ENCODE data around the gene KCND1.

Gene KCND1

GRCh38 chrX:48971249-48972219, at the start of gene KCND1:
Gene KCND1, minus strand, starts transcription at chrX:48971844. Its CDS starts 1,573 bp downstream, at chrX:48970271.
- TF ChIP-seq EZH2phosphoT487 (IDR thresholded peaks at IDR 0.05; ENCODE audit: low read length) = no peak
- TF ChIP-seq EZH2 (optimal IDR thresholded peaks at IDR 0.05; ENCODE audit: low read depth, low read length) = no peak
- TF ChIP-seq CTCF (IDR thresholded peaks at IDR 0.05; ENCODE audit: low read length) = no peak
- H3K36me3 ChIP-seq (replicated peaks; ENCODE audit: insufficient read depth, low read length) = no peaks in the 10 kb centered on the region
- no peak within 1 kb of the TSS for H3K27ac ChIP-seq (ENCODE audit: low read length)
- no peaks in the 10 kb centered on the region for H4K20me1 ChIP-seq (ENCODE audit: insufficient read depth, low read length)
- H3K27me3 ChIP-seq (replicated peaks; ENCODE audit: insufficient read depth, low read length) = no peaks in the 10 kb centered on the region
- no peaks in the 10 kb centered on the region for H3F3A ChIP-seq (ENCODE audit: insufficient read depth, low read length)
- H3K9ac ChIP-seq (ENCODE audit: low read length) = no peak within 1 kb of the TSS
- no peaks in the 10 kb centered on the region for H3K9me2 ChIP-seq (replicated peaks; ENCODE audit: insufficient read depth, low read length)
- no peak within 1 kb of the TSS for H3K4me2 ChIP-seq (ENCODE audit: low read depth, low read length)
- H3K4me3 ChIP-seq (ENCODE audit: low read length) = no peak within 1 kb of the TSS
- no peaks in the 10 kb centered on the region for H3K9me3 ChIP-seq (replicated peaks; ENCODE audit: insufficient read depth, low read length)
- no peak within 1 kb of the TSS for H2AFZ ChIP-seq (ENCODE audit: low read length)
- no peak for DNase-seq
- no peaks in the 10 kb centered on the region for H3K79me2 ChIP-seq (ENCODE audit: low read length)
- no peaks in the 10 kb centered on the region for H3K4me1 ChIP-seq (ENCODE audit: low read length)

- Histone ChIP-seq H3K4me2 (ENCODE audit: low read depth, low read length) (no peak overlapping the region), H3K79me2 (ENCODE audit: low read length) (no peaks in the 10 kb centered on the region), H3K4me3 (ENCODE audit: low read length) (no peak overlapping the region), H3F3A (ENCODE audit: insufficient read depth, low read length) (no peaks in the 10 kb centered on the region), H3K27me3 (replicated peaks; ENCODE audit: insufficient read depth, low read length) (no peaks in the 10 kb centered on the region), H3K9me2 (replicated peaks; ENCODE audit: insufficient read depth, low read length) (no peaks in the 10 kb centered on the region), H4K20me1 (ENCODE audit: insufficient read depth, low read length) (no peaks in the 10 kb centered on the region), H3K9me3 (replicated peaks; ENCODE audit: insufficient read depth, low read length) (no peaks in the 10 kb centered on the region), H3K4me1 (ENCODE audit: low read length) (no peaks in the 10 kb centered on the region), H3K27ac (ENCODE audit: low read length) (no peak overlapping the region), H3K36me3 (replicated peaks; ENCODE audit: insufficient read depth, low read length) (no peaks in the 10 kb centered on the region), H2AFZ (ENCODE audit: low read length) (no peak overlapping the region), H3K9ac (ENCODE audit: low read length) (no peak overlapping the region)
- TF ChIP-seq EZH2phosphoT487 (IDR thresholded peaks at IDR 0.05; ENCODE audit: low read length) (no peak), CTCF (IDR thresholded peaks at IDR 0.05; ENCODE audit: low read length) (no peak), EZH2 (optimal IDR thresholded peaks at IDR 0.05; ENCODE audit: low read depth, low read length) (no peak)
- DNase-seq = no peak
These were observed 48.1 kb upstream of the KCND1 start for GRCh38 chrX:49019599-49020249.

GRCh38 chrX:49019050-49019449, 47.4 kb upstream of the KCND1 start:
- no peak overlapping the region for H2AFZ ChIP-seq (ENCODE audit: low read length)
- no peaks in the 10 kb centered on the region for H3K27me3 ChIP-seq (replicated peaks; ENCODE audit: insufficient read depth, low read length)
- no peaks in the 10 kb centered on the region for H3K36me3 ChIP-seq (replicated peaks; ENCODE audit: insufficient read depth, low read length)
- TF ChIP-seq EZH2 (optimal IDR thresholded peaks at IDR 0.05; ENCODE audit: low read depth, low read length) = no peak
- TF ChIP-seq EZH2phosphoT487 (IDR thresholded peaks at IDR 0.05; ENCODE audit: low read length) = no peak
- no peak for TF ChIP-seq CTCF (IDR thresholded peaks at IDR 0.05; ENCODE audit: low read length)
- no peak overlapping the region for H3K4me3 ChIP-seq (ENCODE audit: low read length)
- no peak overlapping the region for H3K27ac ChIP-seq (ENCODE audit: low read length)
- no peaks in the 10 kb centered on the region for H3K9me2 ChIP-seq (replicated peaks; ENCODE audit: insufficient read depth, low read length)
- no peaks in the 10 kb centered on the region for H3K4me1 ChIP-seq (ENCODE audit: low read length)
- H4K20me1 ChIP-seq (ENCODE audit: insufficient read depth, low read length) = no peaks in the 10 kb centered on the region
- H3K79me2 ChIP-seq (ENCODE audit: low read length) = no peaks in the 10 kb centered on the region
- H3K4me2 ChIP-seq (ENCODE audit: low read depth, low read length) = no peak overlapping the region
- H3K9me3 ChIP-seq (replicated peaks; ENCODE audit: insufficient read depth, low read length) = no peaks in the 10 kb centered on the region
- H3K9ac ChIP-seq (ENCODE audit: low read length) = no peak overlapping the region
- no peak for DNase-seq
- no peaks in the 10 kb centered on the region for H3F3A ChIP-seq (ENCODE audit: insufficient read depth, low read length)

All from MM.1S (cell line).